ENCODE results near the gene RBPJ.

Gene RBPJ

DNA sequence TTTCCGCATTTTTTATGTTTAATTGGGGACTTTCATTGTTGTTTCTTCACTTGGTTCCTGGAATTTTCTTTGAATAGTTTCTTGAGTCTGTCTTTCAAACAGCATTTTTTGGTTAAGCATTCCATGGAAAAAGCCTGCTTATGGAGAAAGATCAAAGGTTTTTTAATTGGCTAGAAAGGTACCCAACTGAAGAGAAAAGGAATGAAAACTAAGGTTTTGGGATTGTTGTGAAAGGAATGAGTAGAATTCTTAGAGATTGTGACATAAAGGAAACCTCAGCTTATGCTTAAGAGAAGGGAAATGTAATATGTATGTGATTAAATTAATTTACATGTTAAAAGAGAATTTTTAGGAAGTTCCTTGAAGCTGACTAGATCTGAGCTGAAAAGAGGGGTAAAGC is 86.7 kb downstream of the RBPJ start:
- H3K9ac ChIP-seq (ENCODE audit: low read length in 5 of 5): no peak overlapping the region
- H3K9me3 ChIP-seq (ENCODE audit: control insufficient read depth in 5 of 5, low read length in 5 of 5): peaks cover 0 to 9% (median 6%) of the 10 kb centered on the region in 5 donors
- H3K27ac ChIP-seq (ENCODE audit: low read depth, low read length): no peak overlapping the region

DNA sequence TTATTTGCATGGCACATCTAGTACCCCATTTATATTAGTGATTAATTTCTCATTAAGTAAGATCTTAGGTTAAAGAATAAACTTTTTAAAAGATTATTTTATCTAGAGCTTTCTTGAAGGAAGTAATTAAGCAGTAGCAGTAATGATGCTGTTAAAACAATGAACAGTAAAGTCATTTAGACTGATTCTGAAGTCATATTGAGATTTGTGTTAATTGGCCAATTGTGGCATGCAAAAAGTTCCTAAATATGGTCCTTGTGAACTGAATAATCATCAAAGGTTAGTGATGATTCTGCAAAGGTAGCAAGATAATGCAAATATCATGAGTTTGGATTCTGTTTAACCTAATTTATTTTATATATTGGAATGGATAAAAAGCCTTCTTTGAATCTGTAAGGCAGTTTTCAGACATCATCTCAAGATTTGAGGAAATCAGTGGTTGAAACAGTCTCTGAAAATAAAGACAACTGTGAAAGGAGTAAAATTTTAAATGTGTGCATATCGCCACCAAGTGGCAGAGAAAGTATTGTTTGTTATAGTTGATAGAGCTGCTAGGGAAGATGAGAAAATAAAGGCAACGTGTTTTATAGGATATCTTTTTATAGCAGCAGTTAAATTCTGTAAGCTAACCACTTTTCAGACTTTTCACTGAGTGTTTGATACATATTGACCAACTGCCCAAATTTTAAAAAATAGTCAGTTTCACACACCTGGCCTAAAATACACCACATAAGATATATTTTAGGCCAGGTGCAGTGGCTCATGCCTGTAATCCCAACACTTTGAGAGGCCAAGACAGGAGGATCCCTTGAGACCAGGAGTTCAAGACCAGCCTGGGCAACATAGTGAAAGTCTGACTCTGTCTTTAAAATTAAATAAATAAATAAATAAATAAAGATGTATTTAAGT is 89.8 kb downstream of the RBPJ start:
- Histone ChIP-seq H3K4me3 (ENCODE audit: low read depth in 1 of 5, low read length in 5 of 5) (no peak overlapping the region), H3K36me3 (ENCODE audit: control insufficient read depth in 5 of 5, insufficient read depth in 5 of 5, low read length in 5 of 5) (peaks cover 11 to 19% (median 16%) of the 10 kb centered on the region in 5 donors), H3K27me3 (ENCODE audit: control insufficient read depth in 5 of 5, insufficient read depth in 4 of 5, low read length in 5 of 5) (no peaks in the 10 kb centered on the region), H3K4me1 (ENCODE audit: control insufficient read depth in 5 of 5, insufficient read depth in 5 of 5, low read length in 5 of 5) (peaks cover 0 to 12% (median 8%) of the 10 kb centered on the region in 5 donors), H3K9me3 (ENCODE audit: control insufficient read depth in 5 of 5, low read length in 5 of 5) (peaks cover 0 to 9% (median 6%) of the 10 kb centered on the region in 5 donors), H3K9ac (ENCODE audit: low read length in 5 of 5) (no peak overlapping the region), H3K27ac (ENCODE audit: low read depth, low read length) (no peak overlapping the region)

More for the DNA sequence above, 86.7 kb downstream of the RBPJ start:
- peaks cover 10 to 17% (median 11%) of the 10 kb centered on the region in 5 donors for H3K36me3 ChIP-seq (ENCODE audit: control insufficient read depth in 5 of 5, insufficient read depth in 5 of 5, low read length in 5 of 5)
- H3K4me3 ChIP-seq (ENCODE audit: low read depth in 1 of 5, low read length in 5 of 5): no peak overlapping the region
- H3K27me3 ChIP-seq (ENCODE audit: control insufficient read depth in 5 of 5, insufficient read depth in 4 of 5, low read length in 5 of 5): no peaks in the 10 kb centered on the region
- peaks cover 0 to 4% (median under 1%) of the 10 kb centered on the region in 5 donors for H3K4me1 ChIP-seq (ENCODE audit: control insufficient read depth in 5 of 5, insufficient read depth in 5 of 5, low read length in 5 of 5)

DNA sequence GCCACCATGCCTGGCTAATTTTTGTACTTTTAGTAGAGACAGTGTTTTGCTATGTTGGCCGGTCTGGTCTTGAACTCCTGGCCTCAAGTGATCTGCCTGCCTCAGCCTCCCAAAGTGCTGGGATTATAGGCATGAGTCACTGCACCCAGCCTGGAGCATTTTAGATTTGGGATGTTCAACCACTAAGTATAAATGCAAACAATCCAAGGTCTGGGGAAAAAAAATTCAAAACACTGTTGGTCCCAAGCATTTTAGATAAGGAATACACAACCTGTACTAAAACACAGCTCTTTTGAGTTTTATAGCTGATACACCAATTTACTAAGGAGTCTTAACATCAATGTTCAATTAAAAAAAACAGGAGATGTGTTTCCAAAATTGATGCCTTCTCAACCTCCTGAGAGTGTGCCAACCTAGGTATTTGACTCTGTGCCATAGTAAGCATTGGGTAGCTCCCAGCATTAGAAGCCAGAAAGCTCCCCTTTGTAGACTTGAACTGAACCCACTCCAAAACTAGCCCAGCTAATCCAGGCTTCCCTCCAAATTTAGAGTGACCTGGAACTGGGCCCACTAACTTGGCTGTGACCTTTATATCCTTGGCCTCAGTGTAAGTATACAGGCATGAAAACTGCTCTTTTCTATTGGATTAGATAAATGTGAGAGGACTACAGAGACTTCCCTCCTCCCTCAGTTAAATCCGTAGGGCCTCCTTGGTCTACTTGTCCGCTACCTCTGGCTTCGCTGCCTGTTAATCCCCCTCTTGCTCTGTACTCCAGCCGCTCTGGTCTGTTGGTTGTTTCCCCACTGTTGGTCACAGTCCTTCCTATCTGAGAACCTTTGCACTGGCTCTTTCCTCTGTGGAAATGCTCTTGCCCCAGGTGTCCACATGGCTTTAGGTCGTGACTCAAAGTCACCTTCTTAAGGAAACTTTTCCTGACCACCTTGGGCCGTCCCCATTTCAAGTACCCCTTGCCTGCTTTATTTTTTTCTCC is 91.9 kb downstream of the RBPJ start:
- H3K27me3 ChIP-seq (ENCODE audit: control insufficient read depth in 5 of 5, insufficient read depth in 4 of 5, low read length in 5 of 5): no peaks in the 10 kb centered on the region
- H3K9me3 ChIP-seq (ENCODE audit: control insufficient read depth in 5 of 5, low read length in 5 of 5): no peaks in the 10 kb centered on the region
- H3K27ac ChIP-seq (ENCODE audit: low read depth, low read length): no peak overlapping the region
- no peak overlapping the region for H3K4me3 ChIP-seq (ENCODE audit: low read depth in 1 of 5, low read length in 5 of 5)
- peaks cover 0 to 12% (median 8%) of the 10 kb centered on the region in 5 donors for H3K4me1 ChIP-seq (ENCODE audit: control insufficient read depth in 5 of 5, insufficient read depth in 5 of 5, low read length in 5 of 5)
- peaks cover 8 to 23% (median 13%) of the 10 kb centered on the region in 5 donors for H3K36me3 ChIP-seq (ENCODE audit: control insufficient read depth in 5 of 5, insufficient read depth in 5 of 5, low read length in 5 of 5)
- no peak overlapping the region for H3K9ac ChIP-seq (ENCODE audit: low read length in 5 of 5)

- Histone ChIP-seq H3K4me1 (ENCODE audit: control insufficient read depth in 5 of 5, insufficient read depth in 5 of 5, low read length in 5 of 5) (peaks cover 0 to 12% (median 8%) of the 10 kb centered on the region in 5 donors), H3K9ac (ENCODE audit: low read length in 5 of 5) (no peak overlapping the region), H3K27ac (ENCODE audit: low read depth, low read length) (no peak overlapping the region), H3K4me3 (ENCODE audit: low read depth in 1 of 5, low read length in 5 of 5) (no peak overlapping the region), H3K9me3 (ENCODE audit: control insufficient read depth in 5 of 5, low read length in 5 of 5) (no peaks in the 10 kb centered on the region), H3K36me3 (ENCODE audit: control insufficient read depth in 5 of 5, insufficient read depth in 5 of 5, low read length in 5 of 5) (peaks cover 8 to 23% (median 11%) of the 10 kb centered on the region in 5 donors), H3K27me3 (ENCODE audit: control insufficient read depth in 5 of 5, insufficient read depth in 4 of 5, low read length in 5 of 5) (no peaks in the 10 kb centered on the region)
Measured at GRCh38 chr4:26413582-26413981, 92.8 kb downstream of the RBPJ start.

- no peak overlapping the region for H3K9ac ChIP-seq (ENCODE audit: low read length in 5 of 5)
- H3K27me3 ChIP-seq (ENCODE audit: control insufficient read depth in 5 of 5, insufficient read depth in 4 of 5, low read length in 5 of 5): no peaks in the 10 kb centered on the region
- H3K36me3 ChIP-seq (ENCODE audit: control insufficient read depth in 5 of 5, insufficient read depth in 5 of 5, low read length in 5 of 5): peaks cover 20 to 41% (median 23%) of the 10 kb centered on the region in 5 donors
- H3K4me1 ChIP-seq (ENCODE audit: control insufficient read depth in 5 of 5, insufficient read depth in 5 of 5, low read length in 5 of 5): peaks cover 0 to 2% (median 1%) of the 10 kb centered on the region in 5 donors
- no peak overlapping the region for H3K27ac ChIP-seq (ENCODE audit: low read depth, low read length)
- H3K9me3 ChIP-seq (ENCODE audit: control insufficient read depth in 5 of 5, low read length in 5 of 5): no peaks in the 10 kb centered on the region
- no peak overlapping the region for H3K4me3 ChIP-seq (ENCODE audit: low read depth in 1 of 5, low read length in 5 of 5)
Measured at GRCh38 chr4:26418107-26418506, 97.3 kb downstream of the RBPJ start.

- Histone ChIP-seq H3K9ac (ENCODE audit: low read length in 5 of 5) (no peak overlapping the region), H3K27ac (ENCODE audit: low read depth, low read length) (no peak overlapping the region), H3K27me3 (ENCODE audit: control insufficient read depth in 5 of 5, insufficient read depth in 4 of 5, low read length in 5 of 5) (no peaks in the 10 kb centered on the region), H3K9me3 (ENCODE audit: control insufficient read depth in 5 of 5, low read length in 5 of 5) (no peaks in the 10 kb centered on the region), H3K4me1 (ENCODE audit: control insufficient read depth in 5 of 5, insufficient read depth in 5 of 5, low read length in 5 of 5) (no peaks in the 10 kb centered on the region), H3K36me3 (ENCODE audit: control insufficient read depth in 5 of 5, insufficient read depth in 5 of 5, low read length in 5 of 5) (peaks cover 18 to 44% (median 24%) of the 10 kb centered on the region in 5 donors), H3K4me3 (ENCODE audit: low read depth in 1 of 5, low read length in 5 of 5) (no peak overlapping the region)
Measured at GRCh38 chr4:26418850-26419249, 98.0 kb downstream of the RBPJ start.

DNA sequence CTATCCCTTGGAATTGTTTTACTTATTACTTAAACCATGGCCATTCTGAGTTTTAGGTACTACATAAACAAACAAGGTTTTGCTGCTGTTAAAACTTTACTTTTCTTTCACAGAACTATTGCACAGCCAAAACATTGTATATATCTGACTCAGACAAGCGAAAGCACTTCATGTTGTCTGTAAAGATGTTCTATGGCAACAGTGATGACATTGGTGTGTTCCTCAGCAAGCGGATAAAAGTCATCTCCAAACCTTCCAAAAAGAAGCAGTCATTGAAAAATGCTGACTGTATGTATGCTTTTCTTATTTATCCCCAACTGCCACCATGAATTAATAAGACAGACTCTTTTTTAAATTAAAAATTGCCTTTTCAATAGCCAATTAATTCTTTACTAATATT is 99.6 kb downstream of the RBPJ start:
- H3K9me3 ChIP-seq (ENCODE audit: control insufficient read depth in 5 of 5, low read length in 5 of 5): no peaks in the 10 kb centered on the region
- no peak overlapping the region for H3K9ac ChIP-seq (ENCODE audit: low read length in 5 of 5)
- no peak overlapping the region for H3K4me3 ChIP-seq (ENCODE audit: low read depth in 1 of 5, low read length in 5 of 5)
- no peaks in the 10 kb centered on the region for H3K4me1 ChIP-seq (ENCODE audit: control insufficient read depth in 5 of 5, insufficient read depth in 5 of 5, low read length in 5 of 5)
- H3K27me3 ChIP-seq (ENCODE audit: control insufficient read depth in 5 of 5, insufficient read depth in 4 of 5, low read length in 5 of 5): no peaks in the 10 kb centered on the region
- H3K27ac ChIP-seq (ENCODE audit: low read depth, low read length): no peak overlapping the region
- H3K36me3 ChIP-seq (ENCODE audit: control insufficient read depth in 5 of 5, insufficient read depth in 5 of 5, low read length in 5 of 5): peaks cover 29 to 54% (median 34%) of the 10 kb centered on the region in 5 donors

DNA sequence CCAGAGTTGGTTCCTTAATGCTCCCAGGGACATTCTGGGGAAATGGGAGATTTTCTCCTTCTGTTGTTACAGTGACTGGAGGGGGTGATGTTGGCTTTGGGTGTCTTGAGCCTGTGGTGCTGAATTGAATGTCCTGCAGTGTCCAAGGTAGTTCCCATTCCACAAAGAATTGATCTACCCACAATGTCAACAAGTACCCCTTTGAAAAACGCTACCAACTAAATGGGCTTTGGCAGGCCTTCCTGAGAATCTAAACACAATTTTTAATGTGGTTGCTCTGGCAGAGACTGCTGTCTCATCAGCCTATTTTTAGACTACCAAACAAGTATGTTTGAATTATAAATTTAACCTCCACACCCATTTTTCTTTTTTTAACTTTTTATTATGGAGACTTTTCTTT is 100.1 kb downstream of the RBPJ start:
- Histone ChIP-seq H3K27ac (ENCODE audit: low read depth, low read length) (no peak overlapping the region), H3K4me1 (ENCODE audit: control insufficient read depth in 5 of 5, insufficient read depth in 5 of 5, low read length in 5 of 5) (no peaks in the 10 kb centered on the region), H3K9me3 (ENCODE audit: control insufficient read depth in 5 of 5, low read length in 5 of 5) (no peaks in the 10 kb centered on the region), H3K9ac (ENCODE audit: low read length in 5 of 5) (no peak overlapping the region), H3K36me3 (ENCODE audit: control insufficient read depth in 5 of 5, insufficient read depth in 5 of 5, low read length in 5 of 5) (peaks cover 32 to 54% (median 34%) of the 10 kb centered on the region in 5 donors), H3K27me3 (ENCODE audit: control insufficient read depth in 5 of 5, insufficient read depth in 4 of 5, low read length in 5 of 5) (no peaks in the 10 kb centered on the region), H3K4me3 (ENCODE audit: low read depth in 1 of 5, low read length in 5 of 5) (no peak overlapping the region)

DNA sequence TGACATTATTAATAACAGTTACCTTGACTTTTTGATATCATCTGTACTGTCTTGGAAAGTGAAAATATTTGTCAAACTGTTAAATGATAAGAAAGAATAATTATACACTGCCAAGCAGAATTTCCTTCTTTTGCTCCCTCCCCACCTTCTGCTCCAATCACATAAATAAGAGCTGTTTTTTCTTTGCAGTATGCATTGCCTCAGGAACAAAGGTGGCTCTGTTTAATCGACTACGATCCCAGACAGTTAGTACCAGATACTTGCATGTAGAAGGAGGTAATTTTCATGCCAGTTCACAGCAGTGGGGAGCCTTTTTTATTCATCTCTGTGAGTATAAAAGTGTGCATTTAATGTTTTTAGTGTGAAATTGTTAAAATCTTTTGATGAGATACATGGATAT is 103.3 kb downstream of the RBPJ start:
- Histone ChIP-seq H3K9ac (ENCODE audit: low read length in 5 of 5) (no peak overlapping the region), H3K4me1 (ENCODE audit: control insufficient read depth in 5 of 5, insufficient read depth in 5 of 5, low read length in 5 of 5) (no peaks in the 10 kb centered on the region), H3K9me3 (ENCODE audit: control insufficient read depth in 5 of 5, low read length in 5 of 5) (no peaks in the 10 kb centered on the region), H3K27ac (ENCODE audit: low read depth, low read length) (no peak overlapping the region), H3K4me3 (ENCODE audit: low read depth in 1 of 5, low read length in 5 of 5) (no peak overlapping the region), H3K27me3 (ENCODE audit: control insufficient read depth in 5 of 5, insufficient read depth in 4 of 5, low read length in 5 of 5) (no peaks in the 10 kb centered on the region), H3K36me3 (ENCODE audit: control insufficient read depth in 5 of 5, insufficient read depth in 5 of 5, low read length in 5 of 5) (peaks cover 38 to 61% (median 45%) of the 10 kb centered on the region in 5 donors)
